Left lung (tissue), 10 donors: ENCODE measurements around the gene MTAP. TPM values are rescaled to one million over a fixed set of nuclear protein-coding genes. Genes with fewer than 3 reads are reported as not detected.

Experiments
- ATAC-seq: fragments of 200-7000 bp; cut with Tn5 transposase; one replicate; pipeline ENCODE4 v1.9.1; 2020; ENCODE audit warnings: moderate library complexity
- DNase-seq, 4 donors: peaks; one replicate each; pipeline ENCODE4 v3.0.0-alpha.2; 2013 to 2020
- H3K27ac ChIP-seq, 2 donors: fragments of 200-600 bp; sonication (generic) in 1 of 2; one replicate each; pipeline versions ENCODE4 v1.5.0 to v1.8.0; 2020 to 2021
- H3K27me3 ChIP-seq, 2 donors: fragments of 200-600 bp; sonication (generic) in 1 of 2; one replicate each; pipeline versions ENCODE4 v1.5.0 to v1.8.0; 2020 to 2021
- H3K36me3 ChIP-seq, 2 donors: fragments of 200-600 bp; sonication (generic) in 1 of 2; one replicate each; pipeline versions ENCODE4 v1.5.0 to v1.8.0; 2020 to 2021
- H3K4me1 ChIP-seq, 2 donors: fragments of 200-600 bp; one replicate each; pipeline ENCODE4 v1.8.0; 2021
- H3K4me3 ChIP-seq, 2 donors: fragments of 200-600 bp; sonication (generic) in 1 of 2; one replicate each; pipeline versions ENCODE4 v1.5.0 to v1.8.0; 2020 to 2021; ENCODE audit warnings: mild to moderate bottlenecking in 1 of 2
- H3K9me3 ChIP-seq, 2 donors: fragments of 200-600 bp; sonication (generic) in 1 of 2; one replicate each; pipeline versions ENCODE4 v1.5.0 to v1.8.0; 2020 to 2021
- intact Hi-C, 2 donors: fragments of 100-400 bp; cut with DNase I; formaldehyde crosslinking; loops; one replicate each; pipeline versions ENCODE4 v1.11.2 to v1.14.2; 2022
- polyA plus RNA-seq, 6 donors: library from polyadenylated mRNA; unstranded; fragments of 120-200 nt; gene quantifications; one replicate each; pipeline ENCODE4 v1.2.1, GENCODE V29; 2013; ENCODE audit not compliant: insufficient read length in 6 of 6
- total RNA-seq, 2 donors: library from RNA; stranded (reverse); fragmentation: NEBNext Ultra II Directional; extraction: Animal tissue kit (Norgen Biotek cat#: 25700); gene quantifications; one replicate each; pipeline ENCODE4 v1.2.1, GENCODE V29; 2021
- TF ChIP-seq, protein P1 (sequence below), 2 donors: fragments of 200-600 bp; sonication (generic) in 1 of 2; IDR thresholded peaks; one replicate each; pipeline versions ENCODE4 v1.5.0 to v1.8.0; 2021; ENCODE audit warnings: antibody characterized with exemption in 2 of 2
- donor health status: DM: no; HTN: yes; CAD: no.
- donor health status: DM: no; HTN: no; CAD: no.

Gene MTAP
- total and polyA plus RNA-seq, 8 donors, result 34.0 to 44.6 (median 36.7) TPM

DNA sequence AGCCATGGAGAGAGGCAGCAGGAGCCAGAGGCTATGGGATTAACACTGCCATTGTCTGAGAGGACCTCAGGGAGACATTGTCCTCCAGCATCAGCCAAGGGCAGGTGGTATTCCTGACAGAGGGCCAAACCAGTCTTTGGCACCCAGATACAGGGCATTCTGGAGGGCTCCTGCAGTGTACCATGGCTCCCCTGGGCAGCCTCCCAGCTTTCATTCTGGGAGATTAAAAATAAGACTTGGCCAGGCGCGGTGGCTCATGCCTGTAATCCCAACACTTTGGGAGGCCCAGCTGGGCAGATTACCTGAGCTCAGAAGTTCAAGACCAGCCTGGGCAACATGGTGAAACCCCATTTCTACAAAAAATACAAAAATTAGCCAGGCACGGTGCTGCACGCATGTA lies 4.2 kb downstream of the MTAP start:
- Histone ChIP-seq H3K27ac (no peak overlapping the region), H3K36me3 (peaks cover 0 to 30% of the 10 kb centered on the region in 2 donors), H3K4me1 (peaks cover 5 to 15% of the 10 kb centered on the region in 2 donors), H3K9me3 (no peaks in the 10 kb centered on the region), H3K27me3 (no peaks in the 10 kb centered on the region), H3K4me3 (no peak overlapping the region)
- TF ChIP-seq, protein P1, sequence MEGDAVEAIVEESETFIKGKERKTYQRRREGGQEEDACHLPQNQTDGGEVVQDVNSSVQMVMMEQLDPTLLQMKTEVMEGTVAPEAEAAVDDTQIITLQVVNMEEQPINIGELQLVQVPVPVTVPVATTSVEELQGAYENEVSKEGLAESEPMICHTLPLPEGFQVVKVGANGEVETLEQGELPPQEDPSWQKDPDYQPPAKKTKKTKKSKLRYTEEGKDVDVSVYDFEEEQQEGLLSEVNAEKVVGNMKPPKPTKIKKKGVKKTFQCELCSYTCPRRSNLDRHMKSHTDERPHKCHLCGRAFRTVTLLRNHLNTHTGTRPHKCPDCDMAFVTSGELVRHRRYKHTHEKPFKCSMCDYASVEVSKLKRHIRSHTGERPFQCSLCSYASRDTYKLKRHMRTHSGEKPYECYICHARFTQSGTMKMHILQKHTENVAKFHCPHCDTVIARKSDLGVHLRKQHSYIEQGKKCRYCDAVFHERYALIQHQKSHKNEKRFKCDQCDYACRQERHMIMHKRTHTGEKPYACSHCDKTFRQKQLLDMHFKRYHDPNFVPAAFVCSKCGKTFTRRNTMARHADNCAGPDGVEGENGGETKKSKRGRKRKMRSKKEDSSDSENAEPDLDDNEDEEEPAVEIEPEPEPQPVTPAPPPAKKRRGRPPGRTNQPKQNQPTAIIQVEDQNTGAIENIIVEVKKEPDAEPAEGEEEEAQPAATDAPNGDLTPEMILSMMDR (IDR thresholded peaks at IDR 0.05), result no peak
- intact Hi-C loops, result no loop called here
- ATAC-seq (no peak), DNase-seq (no peak)

DNA sequence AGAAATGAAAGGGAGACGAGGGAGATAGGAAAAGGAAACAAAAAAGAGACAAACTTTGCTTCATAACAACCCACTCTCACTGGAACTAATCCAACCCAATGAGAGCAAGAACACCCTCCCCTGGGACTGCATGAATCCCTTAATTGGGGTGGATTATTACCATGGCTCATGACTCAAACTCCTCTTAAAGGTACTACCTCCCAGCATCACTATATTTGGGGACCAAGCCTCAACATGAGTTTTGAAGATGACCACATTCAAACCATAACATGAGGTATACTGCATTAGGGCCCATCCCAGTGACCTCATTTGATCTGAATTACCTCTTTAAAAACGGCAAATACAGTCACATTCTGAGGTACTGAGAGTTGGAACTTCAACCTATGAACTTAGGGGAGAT lies 8.0 kb downstream of the MTAP start:
- ATAC-seq (no peak), DNase-seq (no peak)
- peaks cover 0 to 15% of the 10 kb centered on the region in 2 donors for H3K4me1 ChIP-seq
- H3K9me3 ChIP-seq, result no peaks in the 10 kb centered on the region
- H3K27ac ChIP-seq, result no peak overlapping the region
- TF ChIP-seq, protein P1 (IDR thresholded peaks at IDR 0.05), result no peak
- no peak overlapping the region for H3K4me3 ChIP-seq
- intact Hi-C loops, result loop anchor here in 1 of 2 donors (5.0 to 10.0 kb wide), 3 partner anchors 194 to 427 kb away; partner anchors contain the start of gene CDKN2B
- peaks cover 0 to 34% of the 10 kb centered on the region in 2 donors for H3K36me3 ChIP-seq
- no peaks in the 10 kb centered on the region for H3K27me3 ChIP-seq

- intact Hi-C loops, result loop anchor here in 1 of 2 donors (5.0 to 10.0 kb wide), 3 partner anchors 194 to 426 kb away; partner anchors contain the start of gene CDKN2B
- Histone ChIP-seq H3K9me3 (no peaks in the 10 kb centered on the region), H3K4me3 (no peak overlapping the region), H3K36me3 (peaks cover 0 to 39% of the 10 kb centered on the region in 2 donors), H3K27ac (no peak overlapping the region), H3K4me1 (peaks cover 0 to 15% of the 10 kb centered on the region in 2 donors), H3K27me3 (no peaks in the 10 kb centered on the region)
- ATAC-seq (no peak), DNase-seq (no peak)
- TF ChIP-seq, protein P1 (IDR thresholded peaks at IDR 0.05), result no peak
These were observed 8.4 kb downstream of the MTAP start for GRCh38 chr9:21810881-21811280.

GRCh38 chr9:21811914-21812313 lies 9.5 kb downstream of the MTAP start:
- Histone ChIP-seq H3K27ac (no peak overlapping the region), H3K27me3 (no peaks in the 10 kb centered on the region), H3K4me1 (peaks cover 0 to 20% of the 10 kb centered on the region in 2 donors), H3K4me3 (no peak overlapping the region), H3K9me3 (no peaks in the 10 kb centered on the region), H3K36me3 (peaks cover 0 to 49% of the 10 kb centered on the region in 2 donors)
- DNase-seq (no peak), ATAC-seq (no peak)
- TF ChIP-seq, protein P1 (IDR thresholded peaks at IDR 0.05), result no peak
- intact Hi-C loops, result loop anchor here in 1 of 2 donors (5.0 to 10.0 kb wide), 3 partner anchors 193 to 425 kb away; partner anchors contain the start of gene CDKN2B

- H3K27ac ChIP-seq, result no peak overlapping the region
- ATAC-seq (no peak), DNase-seq (no peak)
- peaks cover 0 to 53% of the 10 kb centered on the region in 2 donors for H3K36me3 ChIP-seq
- peaks cover 0 to 25% of the 10 kb centered on the region in 2 donors for H3K4me1 ChIP-seq
- intact Hi-C loops, result loop anchor here in 1 of 2 donors (5.0 to 10.0 kb wide), 3 partner anchors 192 to 425 kb away; partner anchors contain the start of gene CDKN2B
- no peaks in the 10 kb centered on the region for H3K9me3 ChIP-seq
- TF ChIP-seq, protein P1 (IDR thresholded peaks at IDR 0.05), result no peak
- no peak overlapping the region for H3K4me3 ChIP-seq
- no peaks in the 10 kb centered on the region for H3K27me3 ChIP-seq
These were observed 10.0 kb downstream of the MTAP start for GRCh38 chr9:21812415-21812814.
